GM21447 (cell line): ENCODE measurements around the gene SCN1B.
A peak's percentile ranks its signal among the peaks of the same experiment; 100 is the strongest.

Experiments
- ATAC-seq: cut with Tn5 transposase; IDR thresholded peaks from one replicate; pipeline ENCODE4 v1.9.1; 2021; ENCODE audit not compliant: unreplicated experiment

SCN1B gene

GRCh38 chr19:35070471-35070870 lies 40.2 kb downstream of the SCN1B start:
- no peak for ATAC-seq

- no peak for ATAC-seq
Observed at GRCh38 chr19:35073516-35073915, 43.2 kb downstream of the SCN1B start.

GRCh38 chr19:35073941-35074340 lies 43.7 kb downstream of the SCN1B start:
- ATAC-seq = no peak

- ATAC-seq = no peak
Observed at GRCh38 chr19:35074426-35075201, 44.3 kb downstream of the SCN1B start.

GRCh38 chr19:35075202-35076025 lies 45.1 kb downstream of the SCN1B start:
- ATAC-seq = no peak

GRCh38 chr19:35076026-35076370 lies 45.7 kb downstream of the SCN1B start:
- no peak for ATAC-seq

GRCh38 chr19:35076657-35077056 lies 46.4 kb downstream of the SCN1B start:
- ATAC-seq = no peak

- no peak for ATAC-seq
Observed at GRCh38 chr19:35077411-35078223, 47.3 kb downstream of the SCN1B start.

GRCh38 chr19:35079826-35080225 lies 49.6 kb downstream of the SCN1B start:
- no peak for ATAC-seq

- no peak for ATAC-seq
Observed at GRCh38 chr19:35080613-35081170, 50.4 kb downstream of the SCN1B start.

- ATAC-seq = no peak
Observed at GRCh38 chr19:35081201-35081600, 50.9 kb downstream of the SCN1B start.

- ATAC-seq = no peak
Observed at GRCh38 chr19:35083691-35084508, 53.6 kb downstream of the SCN1B start.

GRCh38 chr19:35084509-35084762 lies 54.2 kb downstream of the SCN1B start:
- no peak for ATAC-seq

- peak; percentile 68 for ATAC-seq
Observed at GRCh38 chr19:35085947-35086346, 55.7 kb downstream of the SCN1B start.

GRCh38 chr19:35086455-35086854 lies 56.2 kb downstream of the SCN1B start:
- ATAC-seq = no peak

- ATAC-seq = no peak
Observed at GRCh38 chr19:35087393-35087792, 57.1 kb downstream of the SCN1B start.

GRCh38 chr19:35088131-35088913 lies 58.1 kb downstream of the SCN1B start:
- ATAC-seq = no peak

- no peak for ATAC-seq
Observed at GRCh38 chr19:35089554-35089953, 59.3 kb downstream of the SCN1B start.
